Activated T-cell treated with anti-CD3 and anti-CD28 coated beads, Interleukin-2, amount 50 U/mL, for 72 hours (primary cell): ENCODE measurements around the gene STAG1. TPM values are rescaled to one million over a fixed set of nuclear protein-coding genes. Genes with fewer than 3 reads are reported as not detected.
"Not testable (repeated sequence)": the region's sequence is repeated elsewhere in the genome, so short reads cannot be mapped to it uniquely, and the experiment has no call there.

Experiments
- ATAC-seq, 2 donors: fragments of 150-1000 bp; cut with Tn5 transposase; replicated peaks in 1 of 2; 2 replicates each; pipeline ENCODE4 v1.10.0; 2021; ENCODE audit warnings: moderate library complexity in 2 of 2, mild to moderate bottlenecking in 1 of 2
- DNase-seq, 2 donors: peaks; one replicate each; pipeline ENCODE4 v3.0.0; 2021 to 2022; ENCODE audit warnings: mixed read lengths in 1 of 2
- H3K27ac Mint-ChIP-seq: one replicate; pipeline ENCODE4 v1.8.0; 2022; ENCODE audit warnings: mild to moderate bottlenecking, moderate library complexity, mixed read lengths
- H3K27me3 Mint-ChIP-seq: one replicate; pipeline ENCODE4 v1.8.0; 2022; ENCODE audit warnings: low read depth, mixed read lengths
- H3K36me3 Mint-ChIP-seq, 2 donors: one replicate each; pipeline ENCODE4 v1.8.0; 2022; ENCODE audit warnings: mixed read lengths in 2 of 2, mild to moderate bottlenecking in 1 of 2; ENCODE audit not compliant: insufficient read depth in 2 of 2
- H3K4me1 Mint-ChIP-seq: one replicate; pipeline ENCODE4 v1.8.0; 2022; ENCODE audit warnings: low read depth, mixed read lengths
- H3K4me3 Mint-ChIP-seq, 2 donors: one replicate each; pipeline ENCODE4 v1.8.0; 2022; ENCODE audit warnings: mild to moderate bottlenecking in 2 of 2, mixed read lengths in 2 of 2, moderate library complexity in 2 of 2
- H3K9me3 Mint-ChIP-seq, 2 donors: one replicate each; pipeline ENCODE4 v1.8.0; 2022; ENCODE audit warnings: mixed read lengths in 2 of 2
- total RNA-seq, 2 donors: library from RNA; stranded (reverse); gene quantifications; one replicate each; pipeline ENCODE4 v1.2.3, GENCODE V29; 2022

STAG1 gene
- 10 to 100 TPM; 41.0 to 52.7 TPM for total RNA-seq

DNA sequence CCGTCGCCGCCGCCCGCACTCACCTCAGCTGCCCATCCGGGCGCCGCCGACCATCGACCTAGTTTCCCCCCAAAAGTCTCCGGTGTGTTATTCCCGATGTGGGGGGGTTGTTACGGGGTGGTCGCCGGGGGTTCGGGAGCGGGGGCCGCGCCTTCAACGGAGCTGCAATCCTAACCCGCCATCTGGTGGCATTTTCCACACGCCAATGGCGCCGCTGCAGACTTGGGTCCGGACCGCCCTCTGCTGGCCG lies at the start of gene STAG1:
Gene STAG1 (minus strand): TSS at position 207 of the 250 bp plus-strand sequence. CDS start 121,480 bp downstream, outside the sequence.
- peak within 1 kb of the TSS; percentile 92 to 97 for H3K4me3 Mint-ChIP-seq
- H3K36me3 Mint-ChIP-seq = no peaks in the 10 kb centered on the region
- ATAC-seq (no peak), DNase-seq (no peak)
- no peaks in the 10 kb centered on the region for H3K9me3 Mint-ChIP-seq
- H3K27me3 Mint-ChIP-seq = no peaks in the 10 kb centered on the region
- H3K4me1 Mint-ChIP-seq = peaks cover 49% of the 10 kb centered on the region
- peak within 1 kb of the TSS; percentile 98 for H3K27ac Mint-ChIP-seq

DNA sequence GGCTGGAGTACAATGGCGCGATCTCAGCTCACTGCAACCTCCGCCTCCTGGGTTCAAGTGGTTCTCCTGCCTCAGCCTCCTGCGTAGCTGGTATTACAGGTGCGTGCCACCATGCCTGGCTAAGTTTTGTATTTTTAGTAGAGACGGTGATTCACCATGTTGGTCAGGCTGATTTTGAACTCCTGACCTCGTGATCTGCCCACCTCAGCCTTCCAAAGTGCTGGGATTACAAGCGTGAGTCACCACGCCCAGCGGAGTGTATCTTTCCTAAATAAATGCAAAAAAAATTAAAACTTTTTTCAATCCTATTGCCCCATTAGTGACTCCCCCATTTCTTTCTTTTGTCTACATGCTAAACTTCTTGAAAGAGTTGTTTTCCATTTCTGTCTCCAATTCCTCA lies 49.0 kb upstream of the STAG1 start:
- ATAC-seq, DNase-seq, H3K27me3 Mint-ChIP-seq, H3K9me3 Mint-ChIP-seq, H3K4me3 Mint-ChIP-seq, H3K36me3 Mint-ChIP-seq, H3K27ac Mint-ChIP-seq, H3K4me1 Mint-ChIP-seq: not testable (repeated sequence)

DNA sequence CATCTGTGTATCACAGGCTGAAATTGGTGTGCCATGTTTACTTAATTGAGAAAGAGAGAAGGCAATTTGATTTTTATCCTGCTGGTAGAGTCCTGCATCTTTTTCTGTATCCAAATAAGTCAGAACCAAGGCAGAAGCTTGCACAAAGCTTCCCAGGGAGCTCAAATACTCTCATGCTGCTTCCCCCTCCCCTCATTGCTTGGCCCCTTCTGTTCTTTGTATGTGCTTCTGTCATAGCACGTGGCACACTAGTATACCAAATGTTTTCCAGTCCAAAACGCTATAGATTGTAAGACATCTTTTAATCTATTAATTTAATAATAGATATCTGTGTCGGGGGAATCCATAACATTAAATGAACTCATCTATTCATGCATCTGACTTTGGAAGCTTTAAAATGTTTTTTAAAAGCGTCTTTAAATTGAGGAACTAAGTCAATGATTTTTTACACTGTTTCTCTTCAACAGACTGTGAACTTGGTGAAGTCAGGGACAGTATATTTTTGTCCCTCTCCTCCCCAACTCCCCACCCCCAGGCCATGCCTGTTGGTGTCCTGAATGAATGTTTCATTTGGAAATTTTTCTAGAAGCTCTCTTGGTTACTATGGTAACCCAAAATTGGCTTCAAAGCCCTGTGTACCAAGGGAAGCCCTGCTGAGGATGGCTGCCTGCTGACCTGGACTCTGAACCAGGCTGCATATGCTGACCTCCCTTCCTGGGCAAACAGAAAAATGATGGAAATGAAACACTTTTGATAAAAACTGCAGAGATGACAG lies 40.6 kb upstream of the STAG1 start:
- H3K36me3 Mint-ChIP-seq = no peaks in the 10 kb centered on the region
- H3K27me3 Mint-ChIP-seq = peaks cover 4% of the 10 kb centered on the region
- no peak overlapping the region for H3K4me3 Mint-ChIP-seq
- H3K9me3 Mint-ChIP-seq = no peaks in the 10 kb centered on the region
- H3K4me1 Mint-ChIP-seq = no peaks in the 10 kb centered on the region
- ATAC-seq (no peak), DNase-seq (no peak)
- no peak overlapping the region for H3K27ac Mint-ChIP-seq

DNA sequence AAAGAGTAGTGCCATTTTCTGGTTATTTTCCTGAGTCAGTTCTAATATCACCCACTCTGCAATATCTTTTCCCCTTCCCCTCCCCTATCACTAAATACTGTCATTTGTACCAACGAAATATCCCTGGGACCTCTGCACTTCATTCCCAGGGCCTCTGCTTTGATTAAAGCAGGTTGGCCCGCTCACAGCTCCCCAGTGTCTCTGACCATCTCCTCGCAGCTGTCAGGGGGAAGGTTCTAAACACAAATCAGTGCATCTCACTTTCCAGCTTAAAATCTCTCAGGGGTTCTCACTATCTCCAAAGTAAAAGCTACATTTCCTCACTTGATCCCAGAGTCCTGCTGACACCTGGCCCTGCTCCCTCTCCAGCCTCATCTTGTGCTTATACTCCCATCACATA lies 38.6 kb upstream of the STAG1 start:
- H3K4me1 Mint-ChIP-seq = peaks cover 16% of the 10 kb centered on the region
- DNase-seq (no peak), ATAC-seq (no peak)
- no peaks in the 10 kb centered on the region for H3K36me3 Mint-ChIP-seq
- no peaks in the 10 kb centered on the region for H3K9me3 Mint-ChIP-seq
- H3K4me3 Mint-ChIP-seq = no peak overlapping the region
- H3K27ac Mint-ChIP-seq = no peak overlapping the region
- H3K27me3 Mint-ChIP-seq = peaks cover 4% of the 10 kb centered on the region

DNA sequence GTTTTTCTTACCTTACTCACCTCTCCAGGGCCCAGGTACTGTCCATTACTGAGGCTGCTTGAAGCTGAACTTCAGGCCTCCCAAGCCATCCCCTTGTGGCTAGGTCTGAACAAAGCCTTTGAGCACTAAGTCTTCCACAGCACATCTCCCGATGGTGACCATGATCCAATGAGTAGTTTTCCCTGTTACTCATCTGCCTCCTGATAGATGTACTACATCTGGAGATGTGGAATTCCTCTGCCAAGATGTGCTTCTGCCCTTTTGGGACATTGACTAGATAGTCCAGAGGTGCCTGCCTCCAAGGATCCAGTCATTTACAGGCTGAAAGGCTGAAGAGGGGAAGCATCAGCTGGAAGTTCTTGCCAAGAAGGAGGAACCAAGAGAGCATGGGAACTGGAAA lies 37.8 kb upstream of the STAG1 start:
- no peak overlapping the region for H3K27ac Mint-ChIP-seq
- peaks cover 4% of the 10 kb centered on the region for H3K27me3 Mint-ChIP-seq
- ATAC-seq (no peak), DNase-seq (no peak)
- H3K36me3 Mint-ChIP-seq = no peaks in the 10 kb centered on the region
- no peaks in the 10 kb centered on the region for H3K9me3 Mint-ChIP-seq
- peaks cover 16% of the 10 kb centered on the region for H3K4me1 Mint-ChIP-seq
- H3K4me3 Mint-ChIP-seq = no peak overlapping the region

DNA sequence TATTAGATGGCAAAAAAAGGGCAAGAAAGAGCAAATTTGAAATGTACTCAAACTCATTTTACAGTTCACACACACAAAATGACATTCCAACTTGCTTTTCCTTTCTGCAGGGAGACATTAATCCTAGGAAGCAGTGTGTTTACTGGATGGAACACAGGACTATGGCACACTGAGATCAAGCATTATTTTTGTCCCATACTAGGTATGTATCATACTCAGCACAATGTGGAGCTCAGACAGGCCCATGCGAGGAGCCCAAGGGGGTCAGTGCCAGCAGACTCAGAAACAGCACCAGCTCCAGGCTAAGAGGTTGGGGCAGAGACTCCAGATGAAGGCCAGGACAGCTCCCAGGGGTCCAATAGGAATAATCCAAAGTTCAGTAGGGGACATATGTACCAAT lies 36.0 kb upstream of the STAG1 start:
- Mint-ChIP-seq H3K4me1 (peaks cover 16% of the 10 kb centered on the region), H3K27me3 (no peaks in the 10 kb centered on the region), H3K27ac (no peak overlapping the region), H3K36me3 (no peaks in the 10 kb centered on the region), H3K9me3 (no peaks in the 10 kb centered on the region), H3K4me3 (no peak overlapping the region)
- ATAC-seq (no peak), DNase-seq (no peak)

DNA sequence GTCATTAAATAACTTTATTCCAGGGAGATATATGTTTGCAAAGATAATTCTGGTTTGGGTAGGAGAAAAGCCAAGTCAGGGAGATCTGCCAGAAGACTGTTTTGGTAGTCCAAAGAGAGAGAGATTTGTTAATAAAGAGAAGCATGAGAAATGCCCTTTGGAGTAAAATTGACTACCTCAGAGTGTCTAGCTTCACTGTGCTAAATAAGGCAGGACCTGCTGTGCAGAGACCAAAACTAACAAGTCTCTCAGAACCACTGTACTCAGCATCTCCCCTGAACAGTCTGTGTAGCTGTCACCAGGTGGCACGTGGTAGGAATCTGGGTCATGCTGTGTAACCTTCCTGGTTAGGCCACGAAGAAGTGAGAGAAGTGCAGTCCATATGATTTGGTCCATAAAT lies 35.2 kb upstream of the STAG1 start:
- no peaks in the 10 kb centered on the region for H3K27me3 Mint-ChIP-seq
- peak; percentile 12 to 16 for DNase-seq
- H3K4me1 Mint-ChIP-seq = peaks cover 16% of the 10 kb centered on the region
- ATAC-seq = peak; percentile 70 to 93
- H3K4me3 Mint-ChIP-seq = peak overlapping the region in 1 of 2 donors; percentile 5
- peak overlapping the region; percentile 55 for H3K27ac Mint-ChIP-seq
- H3K36me3 Mint-ChIP-seq = no peaks in the 10 kb centered on the region
- no peaks in the 10 kb centered on the region for H3K9me3 Mint-ChIP-seq

DNA sequence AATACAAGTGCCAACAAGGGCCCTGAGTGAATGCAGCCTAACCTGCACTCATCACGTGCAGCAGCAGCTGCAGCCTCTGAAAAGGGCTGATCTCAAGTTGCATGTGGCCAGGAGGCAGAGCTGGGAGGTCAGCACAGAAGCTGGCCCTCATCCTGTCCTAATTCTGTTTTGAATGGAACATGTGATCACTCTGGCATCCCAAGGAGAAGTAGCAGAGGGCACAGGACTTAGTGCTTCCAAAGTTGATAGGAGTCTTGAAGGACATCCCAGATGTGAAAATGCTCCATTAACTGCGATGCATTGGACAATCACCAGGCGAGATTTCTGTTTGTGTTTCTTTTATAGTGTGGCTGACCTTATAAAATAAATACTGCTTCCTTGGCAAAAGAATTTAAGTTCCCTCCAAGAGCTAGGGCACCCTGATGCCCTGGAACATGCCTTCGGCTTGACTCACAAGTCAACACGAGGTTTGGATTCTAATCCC lies 31.6 kb upstream of the STAG1 start:
- Mint-ChIP-seq H3K4me1 (peaks cover 16% of the 10 kb centered on the region), H3K9me3 (no peaks in the 10 kb centered on the region), H3K27me3 (no peaks in the 10 kb centered on the region), H3K27ac (no peak overlapping the region), H3K36me3 (no peaks in the 10 kb centered on the region), H3K4me3 (no peak overlapping the region)
- DNase-seq (no peak), ATAC-seq (no peak)

DNA sequence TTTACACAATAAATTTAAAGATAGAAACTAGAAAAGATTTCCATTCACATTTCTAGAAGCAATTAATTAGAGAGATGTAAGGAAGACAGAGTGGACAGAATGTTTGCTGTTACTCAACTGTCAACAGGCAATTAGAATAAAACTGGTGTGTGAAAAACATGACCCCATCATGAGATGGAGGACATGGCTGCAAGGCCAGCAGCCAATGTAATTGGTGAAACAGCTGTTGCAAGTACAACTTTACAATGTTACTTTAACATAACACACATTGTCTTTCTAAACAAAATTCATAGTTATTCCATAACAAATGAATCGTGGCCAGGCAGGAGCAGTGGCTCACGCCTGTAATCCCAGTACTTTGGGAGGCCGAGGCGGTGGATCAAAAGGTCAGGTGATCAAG lies 28.6 kb upstream of the STAG1 start:
- H3K4me3 Mint-ChIP-seq = no peak overlapping the region
- H3K4me1 Mint-ChIP-seq = no peaks in the 10 kb centered on the region
- no peak overlapping the region for H3K27ac Mint-ChIP-seq
- no peak for DNase-seq
- no peaks in the 10 kb centered on the region for H3K36me3 Mint-ChIP-seq
- H3K9me3 Mint-ChIP-seq = no peaks in the 10 kb centered on the region
- H3K27me3 Mint-ChIP-seq = no peaks in the 10 kb centered on the region
- no peak for ATAC-seq

DNA sequence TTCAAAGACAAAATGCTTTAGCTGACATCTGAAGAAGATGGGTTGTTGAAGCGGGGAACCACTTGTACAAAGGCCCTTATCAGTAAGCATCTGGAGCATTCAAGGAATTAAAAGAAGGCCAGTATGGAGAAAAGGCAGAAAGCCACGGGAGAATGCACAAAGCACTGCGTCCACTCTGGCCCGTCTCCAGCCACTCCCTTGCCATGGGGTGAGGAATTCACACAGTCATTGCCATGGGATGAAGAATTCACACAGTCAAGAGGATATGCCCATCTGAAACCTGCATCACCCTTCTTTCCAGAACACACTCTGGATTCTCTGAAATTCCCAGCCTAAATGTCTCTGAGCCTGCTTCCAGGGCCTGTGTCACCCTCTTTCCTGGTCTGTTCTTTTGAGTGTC lies 26.7 kb upstream of the STAG1 start:
- H3K27ac Mint-ChIP-seq = no peak overlapping the region
- no peak overlapping the region for H3K4me3 Mint-ChIP-seq
- no peaks in the 10 kb centered on the region for H3K27me3 Mint-ChIP-seq
- no peaks in the 10 kb centered on the region for H3K4me1 Mint-ChIP-seq
- no peaks in the 10 kb centered on the region for H3K9me3 Mint-ChIP-seq
- ATAC-seq (no peak), DNase-seq (no peak)
- H3K36me3 Mint-ChIP-seq = no peaks in the 10 kb centered on the region

DNA sequence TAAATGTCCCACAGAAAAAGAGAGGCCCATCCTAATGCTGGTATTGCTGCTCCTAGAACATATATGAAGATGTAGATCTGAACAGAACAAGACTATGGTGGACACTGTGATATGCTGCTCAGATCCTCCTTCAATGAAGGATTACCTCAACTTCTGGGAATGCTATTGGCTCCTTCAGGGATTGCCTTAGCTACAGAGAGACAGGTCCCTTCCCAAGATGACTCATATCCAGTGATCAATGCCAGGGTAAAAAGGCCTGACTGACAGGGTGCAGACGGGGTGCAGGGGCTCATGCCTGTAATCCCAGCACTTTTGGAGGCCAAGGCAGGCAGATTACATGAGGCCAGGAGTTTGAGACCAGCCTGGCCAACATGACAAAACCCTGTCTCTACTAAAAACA lies 20.5 kb upstream of the STAG1 start:
- no peak overlapping the region for H3K27ac Mint-ChIP-seq
- no peaks in the 10 kb centered on the region for H3K27me3 Mint-ChIP-seq
- H3K4me1 Mint-ChIP-seq = no peaks in the 10 kb centered on the region
- no peaks in the 10 kb centered on the region for H3K9me3 Mint-ChIP-seq
- DNase-seq (no peak), ATAC-seq (no peak)
- H3K36me3 Mint-ChIP-seq = no peaks in the 10 kb centered on the region
- no peak overlapping the region for H3K4me3 Mint-ChIP-seq

DNA sequence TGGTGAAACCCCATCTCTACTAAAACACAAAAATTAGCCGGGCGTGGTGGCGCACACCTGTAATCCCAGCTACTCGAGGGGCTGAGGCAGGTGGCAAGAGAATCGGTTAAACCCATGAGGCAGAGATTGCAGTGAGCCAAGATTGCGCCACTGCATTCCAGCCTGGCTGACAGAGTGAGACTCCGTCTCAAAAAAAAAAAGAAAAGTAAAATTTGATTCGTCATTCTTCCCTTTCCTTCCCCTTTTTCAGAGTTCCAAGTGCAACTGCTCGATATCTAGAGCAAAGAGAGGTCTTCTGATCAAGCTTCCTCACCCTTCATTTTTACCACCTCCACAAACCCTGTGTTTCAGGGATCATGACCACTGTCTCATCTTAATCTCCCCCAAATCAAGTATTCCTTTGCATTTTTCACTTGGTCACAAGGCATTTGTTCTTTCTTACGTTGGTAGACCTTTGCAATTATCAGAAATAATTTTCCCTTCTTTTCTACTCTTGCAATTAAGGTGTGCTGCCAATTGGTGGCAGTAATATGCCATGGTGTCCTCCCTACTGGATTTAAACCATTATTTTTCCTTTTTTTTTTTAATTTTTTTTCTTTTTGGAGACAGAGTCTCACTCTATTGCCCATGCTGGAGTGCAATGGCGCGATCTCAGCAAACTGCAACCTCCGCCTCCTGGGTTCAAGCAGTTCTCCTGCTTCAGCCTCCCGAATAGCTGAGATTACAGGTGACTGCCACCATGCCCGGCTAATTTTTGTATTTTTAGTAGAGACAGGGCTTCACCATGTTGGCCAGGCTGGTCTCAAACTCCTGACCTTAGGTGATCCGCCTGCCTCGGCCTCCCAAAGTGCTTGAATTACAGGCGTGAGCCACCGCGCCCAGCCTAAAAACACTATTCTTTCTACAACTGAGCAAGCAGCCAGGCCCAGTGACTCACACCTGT lies 6.3 kb upstream of the STAG1 start:
- H3K27ac Mint-ChIP-seq = not testable (repeated sequence)

DNA sequence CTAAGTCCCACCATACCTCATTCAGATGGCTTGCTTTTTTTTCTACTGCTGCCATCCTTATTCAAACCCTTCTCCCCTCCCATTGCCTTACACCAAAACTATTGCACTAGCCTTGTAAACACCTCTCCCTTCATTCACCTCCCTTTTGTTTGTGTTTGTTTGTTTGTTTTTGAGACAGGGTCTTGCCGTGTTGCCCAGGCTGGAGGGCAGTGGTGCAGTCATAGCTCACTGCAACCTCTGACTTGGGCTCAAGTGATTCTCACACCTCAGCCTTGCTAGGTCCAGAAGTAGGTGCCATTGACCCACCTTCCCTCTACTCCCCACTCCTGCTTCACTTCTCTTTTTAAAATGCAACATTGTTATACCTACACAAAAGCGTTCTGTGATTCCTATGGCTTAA lies 3.0 kb upstream of the STAG1 start:
- H3K36me3 Mint-ChIP-seq = no peaks in the 10 kb centered on the region
- no peak for DNase-seq
- peak overlapping the region; percentile 26 for H3K27ac Mint-ChIP-seq
- H3K27me3 Mint-ChIP-seq = no peaks in the 10 kb centered on the region
- peaks cover 30% of the 10 kb centered on the region for H3K4me1 Mint-ChIP-seq
- no peaks in the 10 kb centered on the region for H3K9me3 Mint-ChIP-seq
- no peak for ATAC-seq
- H3K4me3 Mint-ChIP-seq = no peak overlapping the region

More for the DNA sequence above, 6.3 kb upstream of the STAG1 start:
- H3K27me3 Mint-ChIP-seq, H3K9me3 Mint-ChIP-seq, ATAC-seq, H3K4me3 Mint-ChIP-seq, DNase-seq: not testable (repeated sequence)
- Mint-ChIP-seq H3K36me3 (peaks cover 6 to 12% of the 10 kb centered on the region in 2 donors), H3K4me1 (peaks cover 12% of the 10 kb centered on the region)
